Measurements from ENCODE around the gene DNAJA2.

DNAJA2 gene

GRCh38 chr16:46924402-46924801, 49.1 kb downstream of the DNAJA2 start:
- DNase-seq = no peak

GRCh38 chr16:46923513-46924295, 49.8 kb downstream of the DNAJA2 start:
- DNase-seq = no peak

- no peak for DNase-seq
These were observed 51.2 kb downstream of the DNAJA2 start for GRCh38 chr16:46922239-46922638.

GRCh38 chr16:46920402-46921068, 52.9 kb downstream of the DNAJA2 start:
- no peak for DNase-seq

GRCh38 chr16:46918905-46919792, 54.3 kb downstream of the DNAJA2 start:
- no peak for DNase-seq

- no peak for DNase-seq
These were observed 55.1 kb downstream of the DNAJA2 start for GRCh38 chr16:46918400-46918799.

- no peak for DNase-seq
These were observed 56.5 kb downstream of the DNAJA2 start for GRCh38 chr16:46916980-46917379.

- DNase-seq = no peak
These were observed 57.9 kb downstream of the DNAJA2 start for GRCh38 chr16:46915483-46916025.

GRCh38 chr16:46914556-46915201, 58.8 kb downstream of the DNAJA2 start:
- no peak for DNase-seq

GRCh38 chr16:46911650-46912049, 61.8 kb downstream of the DNAJA2 start:
- DNase-seq = no peak

GRCh38 chr16:46911038-46911437, 62.4 kb downstream of the DNAJA2 start:
- DNase-seq = no peak

- DNase-seq = peak; percentile 10
These were observed 64.7 kb downstream of the DNAJA2 start for GRCh38 chr16:46908540-46909372.

GRCh38 chr16:46907061-46907774, 66.3 kb downstream of the DNAJA2 start:
- no peak for DNase-seq

GRCh38 chr16:46906360-46907060, 67.0 kb downstream of the DNAJA2 start:
- DNase-seq = no peak
